Measurements from ENCODE around the gene PFAS. TPM values are rescaled to one million over a fixed set of nuclear protein-coding genes. Genes with fewer than 3 reads are reported as not detected.

PFAS gene
- total and polyA plus RNA-seq, 10 of the 15 experiments (the other 5 are each of a cell fraction or from before 2014, with no cell fraction given): 13.9 to 122 (median 47.2) TPM

- TF ChIP-seq BMI1 (IDR thresholded peaks at IDR 0.05; ENCODE audit: borderline replicate concordance): no peak
- TF ChIP-seq ZBTB33 (IDR thresholded peaks at IDR 0.05): no peak
- TF ChIP-seq JUND (IDR thresholded peaks at IDR 0.05; ENCODE audit: low read depth, low read length): no peak
These were observed 63.2 kb downstream of the PFAS start (continued) for GRCh38 chr17:8312251-8312650.

GRCh38 chr17:8312726-8313600, 63.9 kb downstream of the PFAS start:
- Histone ChIP-seq H2AFZ (ENCODE audit: control insufficient read depth, low read depth, low read length) (no peak overlapping the region), H4K20me1 (ENCODE audit: control insufficient read depth, insufficient read depth) (no peaks in the 10 kb centered on the region), H3K27ac (ENCODE audit: control insufficient read depth, insufficient read depth) (no peak overlapping the region), H3K27me3 (replicated peaks in 1 of 2; ENCODE audit: control insufficient read depth in 2 of 2, insufficient read depth in 2 of 2, low read length in 1 of 2) (peaks cover 0 to 4% of the 10 kb centered on the region in 2 experiments; a peak in 3 of 4 replicates), H3K36me3 (ENCODE audit: control insufficient read depth in 2 of 2, insufficient read depth in 2 of 2, low read length in 1 of 2) (no peaks in the 10 kb centered on the region), H3K9me3 (replicated peaks; ENCODE audit: control insufficient read depth, insufficient read depth, low read length) (no peaks in the 10 kb centered on the region), H3K79me2 (ENCODE audit: control insufficient read depth, insufficient read depth, low read length) (no peaks in the 10 kb centered on the region), H3K4me2 (ENCODE audit: control insufficient read depth, insufficient read depth) (no peak overlapping the region), H3K9ac (ENCODE audit: control insufficient read depth, insufficient read depth, low read length) (no peak overlapping the region), H3K4me1 (ENCODE audit: control insufficient read depth, insufficient read depth, low read length) (no peaks in the 10 kb centered on the region), H3K4me3 (no peak overlapping the region)
- CTCF ChIA-PET: interaction anchor here (1.5 kb wide), 1 partner anchor 12 kb away, joined by 3 read pairs; no protein-coding TSS in a partner anchor
- POLR2A ChIA-PET: no interaction called here
- no TSS peak for BruUV-seq (replicated peaks)
- in situ Hi-C loops (cut with MboI) (no loop called here), intact Hi-C loops (cut with micrococcal nuclease; ENCODE audit: unreplicated experiment) (no loop called here)
- DNase-seq (ENCODE audit: low read depth, low spot score): no peak
- no peak for ATAC-seq
- FAIRE-seq: no peak
- RAD21 ChIA-PET (ENCODE audit: unreplicated experiment): no interaction called here
- SMC1A ChIA-PET (ENCODE audit: uncharacterized antibody, unreplicated experiment): no interaction called here
- WGBS (ENCODE audit: insufficient coverage, insufficient replicate concordance, low lambda C conversion rate, missing lambda C conversion rate): 3% methylated on average over 8 of the region's 16 CpGs
- no peak for TF ChIP-seq ZBTB4 (CRISPR knock-in tag; IDR thresholded peaks at IDR 0.05)
- no peak for TF ChIP-seq MLLT1 (IDR thresholded peaks at IDR 0.05)
- no peak for TF ChIP-seq ZZZ3 (IDR thresholded peaks at IDR 0.05; ENCODE audit: control insufficient read depth, insufficient read length, low read depth)
- TF ChIP-seq ETV6 (conservative IDR thresholded peaks at IDR 0.05 in 1 of 2, IDR thresholded peaks at IDR 0.05 in 1 of 2; ENCODE audit: borderline replicate concordance in 1 of 2, low read depth in 1 of 2): no peak
- TF ChIP-seq ZNF274 (IDR thresholded peaks at IDR 0.05; ENCODE audit: insufficient read depth, insufficient read length): no peak
- no peak for TF ChIP-seq CBX3 (IDR thresholded peaks at IDR 0.05; ENCODE audit: borderline replicate concordance, low read depth)
- TF ChIP-seq PRDM15 (CRISPR knock-in tag; IDR thresholded peaks at IDR 0.05): no peak

Data from GM12878 (cell line).